Kidney epithelial cell (primary cell): ENCODE data around the gene ZNF441. TPM values are rescaled to one million over a fixed set of nuclear protein-coding genes. Genes with fewer than 3 reads are reported as not detected.
"Not testable (repeated sequence)": the region's sequence is repeated elsewhere in the genome, so short reads cannot be mapped to it uniquely, and the experiment has no call there.

ENCODE experiments used
- DNase-seq: peaks from one replicate; pipeline ENCODE4 v3.0.0-alpha.2; 2010; ENCODE audit warnings: low read depth
- H3K27me3 ChIP-seq: 2 replicates; pipeline ENCODE4 v1.6.0; 2011; ENCODE audit warnings: low read length; ENCODE audit not compliant: control insufficient read depth, insufficient read depth
- H3K36me3 ChIP-seq: 2 replicates; pipeline ENCODE4 v1.5.1; 2011; ENCODE audit warnings: low read length; ENCODE audit not compliant: control insufficient read depth, insufficient read depth
- H3K4me3 ChIP-seq: 2 replicates; pipeline ENCODE4 v1.5.1; 2011; ENCODE audit warnings: low read depth, mild to moderate bottlenecking, control low read depth, low read length
- total RNA-seq: library from RNA; depleted of rRNA; stranded (reverse); fragments of >200 nt; gene quantifications from 2 replicates; pipeline ENCODE4 v1.2.3, GENCODE V29; 2015
- TF ChIP-seq, protein P1 (sequence below): IDR thresholded peaks from 2 replicates; pipeline ENCODE4 v1.5.1; 2011; ENCODE audit warnings: mild to moderate bottlenecking, moderate library complexity, low read length, control low read depth, inconsistent platforms; ENCODE audit not compliant: insufficient read depth, poor library complexity, severe bottlenecking

Gene ZNF441
- total RNA-seq, 1 donor from 2014 or later, result 5.1 TPM

DNA sequence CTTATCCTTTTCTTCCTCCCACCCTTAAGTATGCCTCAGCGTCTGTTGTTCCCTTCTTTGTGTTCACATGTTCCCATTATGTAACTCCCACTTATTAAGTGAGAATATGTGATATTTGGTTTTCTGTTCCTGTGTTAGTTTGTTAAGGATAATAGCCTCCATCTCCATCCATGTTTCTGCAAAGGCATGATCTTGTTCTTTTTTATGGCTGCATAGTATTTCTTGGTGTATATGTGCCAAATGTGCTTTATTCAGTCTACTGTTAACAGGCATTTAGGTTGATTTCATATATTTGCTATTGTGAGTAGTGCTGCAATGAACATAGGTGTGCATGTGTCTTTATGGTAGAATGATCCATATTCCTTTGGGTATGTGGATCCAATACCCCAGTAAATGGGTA is 3.2 kb upstream of the ZNF441 start:
- DNase-seq, result no peak
- Histone ChIP-seq H3K36me3 (no peaks in the 10 kb centered on the region), H3K27me3 (no peaks in the 10 kb centered on the region), H3K4me3 (no peak overlapping the region)
- TF ChIP-seq, protein P1, sequence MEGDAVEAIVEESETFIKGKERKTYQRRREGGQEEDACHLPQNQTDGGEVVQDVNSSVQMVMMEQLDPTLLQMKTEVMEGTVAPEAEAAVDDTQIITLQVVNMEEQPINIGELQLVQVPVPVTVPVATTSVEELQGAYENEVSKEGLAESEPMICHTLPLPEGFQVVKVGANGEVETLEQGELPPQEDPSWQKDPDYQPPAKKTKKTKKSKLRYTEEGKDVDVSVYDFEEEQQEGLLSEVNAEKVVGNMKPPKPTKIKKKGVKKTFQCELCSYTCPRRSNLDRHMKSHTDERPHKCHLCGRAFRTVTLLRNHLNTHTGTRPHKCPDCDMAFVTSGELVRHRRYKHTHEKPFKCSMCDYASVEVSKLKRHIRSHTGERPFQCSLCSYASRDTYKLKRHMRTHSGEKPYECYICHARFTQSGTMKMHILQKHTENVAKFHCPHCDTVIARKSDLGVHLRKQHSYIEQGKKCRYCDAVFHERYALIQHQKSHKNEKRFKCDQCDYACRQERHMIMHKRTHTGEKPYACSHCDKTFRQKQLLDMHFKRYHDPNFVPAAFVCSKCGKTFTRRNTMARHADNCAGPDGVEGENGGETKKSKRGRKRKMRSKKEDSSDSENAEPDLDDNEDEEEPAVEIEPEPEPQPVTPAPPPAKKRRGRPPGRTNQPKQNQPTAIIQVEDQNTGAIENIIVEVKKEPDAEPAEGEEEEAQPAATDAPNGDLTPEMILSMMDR, result no peak

DNA sequence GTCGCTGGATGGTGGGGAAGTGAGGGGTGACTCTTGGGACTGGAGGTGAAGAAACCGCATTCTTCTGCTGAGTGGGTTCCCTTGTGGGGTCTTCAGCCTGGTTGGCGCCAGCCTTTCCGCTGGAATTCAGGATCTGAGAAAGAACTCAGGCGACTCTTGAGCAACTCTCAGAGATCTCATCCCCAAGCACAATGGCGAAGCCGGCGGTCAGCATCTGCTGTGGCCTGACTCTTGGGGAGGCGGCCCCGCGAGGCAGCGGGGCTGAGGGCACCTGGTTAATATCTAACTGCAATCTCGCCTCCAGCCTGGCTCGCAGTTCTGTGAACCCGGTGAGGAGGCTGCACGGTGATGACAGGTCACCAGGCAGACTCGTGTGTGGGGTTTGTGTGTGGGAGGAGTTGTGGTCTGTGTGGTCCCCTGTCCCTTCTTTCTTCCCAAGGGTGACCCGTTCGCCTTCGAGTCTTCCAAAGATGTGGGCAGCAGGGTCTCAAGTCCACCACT is 883 bp downstream of the ZNF441 start:
- peak; percentile 16 for DNase-seq
- peak overlapping the region; percentile 83 for H3K4me3 ChIP-seq
- no peaks in the 10 kb centered on the region for H3K27me3 ChIP-seq
- TF ChIP-seq, protein P1, result no peak
- H3K36me3 ChIP-seq, result no peaks in the 10 kb centered on the region

DNA sequence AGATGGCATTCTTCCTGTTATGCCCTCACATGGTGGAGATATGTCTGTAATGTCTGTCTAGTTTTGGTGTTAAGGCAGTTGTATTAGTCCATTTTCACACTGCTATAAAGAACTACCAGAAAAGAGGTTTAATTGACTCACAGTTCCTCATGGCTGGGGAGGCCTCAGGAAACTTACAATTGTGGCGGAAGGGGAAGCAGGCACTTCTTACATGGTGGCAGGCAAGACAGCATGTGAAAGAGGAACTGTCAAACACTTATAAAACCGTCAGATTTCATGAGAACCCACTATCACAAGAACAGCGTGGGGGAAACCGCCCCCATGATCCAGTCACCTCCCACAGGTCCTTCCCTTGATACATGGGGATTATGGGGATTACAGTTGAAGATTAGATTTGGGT is 3.2 kb downstream of the ZNF441 start:
- H3K27me3 ChIP-seq, result no peaks in the 10 kb centered on the region
- no peak overlapping the region for H3K4me3 ChIP-seq
- no peak for DNase-seq
- H3K36me3 ChIP-seq, result no peaks in the 10 kb centered on the region
- TF ChIP-seq, protein P1, result no peak

- DNase-seq, H3K4me3 ChIP-seq, H3K36me3 ChIP-seq: not testable (repeated sequence)
These were observed 4.7 kb downstream of the ZNF441 start for GRCh38 chr19:11771520-11771919.

DNA sequence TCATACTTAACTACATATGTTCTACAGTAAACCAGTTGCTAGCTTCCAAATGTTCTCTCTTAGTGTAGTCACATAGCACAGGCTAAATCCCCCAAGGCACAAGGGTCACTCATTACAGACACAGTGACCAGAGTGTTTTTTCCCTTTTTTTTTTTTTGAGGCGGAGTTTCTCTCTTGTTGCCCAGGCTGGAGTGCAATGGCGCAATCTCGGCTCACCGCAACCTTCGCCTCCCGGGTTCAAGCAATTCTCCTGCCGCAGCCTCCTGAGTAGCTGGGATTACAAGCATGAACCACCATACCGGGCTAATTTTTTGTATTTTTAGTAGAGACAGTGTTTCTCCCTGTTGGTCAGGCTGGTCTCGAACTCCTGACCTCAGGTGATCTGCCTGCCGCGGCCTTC is 9.9 kb downstream of the ZNF441 start:
- not testable (repeated sequence) for DNase-seq, H3K27me3 ChIP-seq, H3K4me3 ChIP-seq, H3K36me3 ChIP-seq

More at GRCh38 chr19:11771520-11771919, 4.7 kb downstream of the ZNF441 start:
- not testable (repeated sequence) for H3K27me3 ChIP-seq

- no peak for DNase-seq
- TF ChIP-seq, protein P1, result no peak
- no peaks in the 10 kb centered on the region for H3K27me3 ChIP-seq
- no peak overlapping the region for H3K4me3 ChIP-seq
- peaks cover 3% of the 10 kb centered on the region for H3K36me3 ChIP-seq
These were observed 13.7 kb downstream of the ZNF441 start for GRCh38 chr19:11780431-11781020.
